AG10803 (cell line): Measurements from ENCODE around the gene PHLDA3.

ENCODE experiments used
- DNase-seq: peaks from one replicate; pipeline ENCODE4 v3.0.0; 2010; ENCODE audit warnings: low read depth
- H3K4me3 ChIP-seq: 2 replicates; pipeline ENCODE4 v1.5.1; 2011; ENCODE audit warnings: mild to moderate bottlenecking, low read length, control low read depth
- TF ChIP-seq, protein P1 (sequence below): conservative IDR thresholded peaks from 2 replicates; pipeline ENCODE4 v1.5.1; 2011; ENCODE audit warnings: mild to moderate bottlenecking, low read length, control low read depth, inconsistent platforms

PHLDA3 gene

DNA sequence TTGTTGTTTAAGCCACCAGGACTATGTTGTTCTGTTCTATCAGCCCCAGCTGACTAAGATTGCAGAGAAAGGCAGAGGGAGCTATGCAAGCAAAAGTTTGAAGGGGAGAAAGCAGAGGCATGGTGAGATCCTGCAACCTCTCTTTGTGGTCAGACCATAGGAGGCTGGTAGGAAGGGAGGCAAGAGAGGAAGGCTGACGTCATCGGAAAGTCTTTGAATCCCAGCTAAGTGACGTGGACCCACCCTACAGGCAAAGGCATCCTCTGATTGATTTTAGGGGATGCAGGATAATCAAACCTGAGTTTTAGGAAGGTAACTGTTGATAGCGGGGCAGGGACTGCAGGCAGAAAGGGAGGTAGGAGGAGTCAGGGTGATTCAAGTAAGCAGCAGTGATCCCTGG lies 24.2 kb downstream of the PHLDA3 start:
- TF ChIP-seq, protein P1, sequence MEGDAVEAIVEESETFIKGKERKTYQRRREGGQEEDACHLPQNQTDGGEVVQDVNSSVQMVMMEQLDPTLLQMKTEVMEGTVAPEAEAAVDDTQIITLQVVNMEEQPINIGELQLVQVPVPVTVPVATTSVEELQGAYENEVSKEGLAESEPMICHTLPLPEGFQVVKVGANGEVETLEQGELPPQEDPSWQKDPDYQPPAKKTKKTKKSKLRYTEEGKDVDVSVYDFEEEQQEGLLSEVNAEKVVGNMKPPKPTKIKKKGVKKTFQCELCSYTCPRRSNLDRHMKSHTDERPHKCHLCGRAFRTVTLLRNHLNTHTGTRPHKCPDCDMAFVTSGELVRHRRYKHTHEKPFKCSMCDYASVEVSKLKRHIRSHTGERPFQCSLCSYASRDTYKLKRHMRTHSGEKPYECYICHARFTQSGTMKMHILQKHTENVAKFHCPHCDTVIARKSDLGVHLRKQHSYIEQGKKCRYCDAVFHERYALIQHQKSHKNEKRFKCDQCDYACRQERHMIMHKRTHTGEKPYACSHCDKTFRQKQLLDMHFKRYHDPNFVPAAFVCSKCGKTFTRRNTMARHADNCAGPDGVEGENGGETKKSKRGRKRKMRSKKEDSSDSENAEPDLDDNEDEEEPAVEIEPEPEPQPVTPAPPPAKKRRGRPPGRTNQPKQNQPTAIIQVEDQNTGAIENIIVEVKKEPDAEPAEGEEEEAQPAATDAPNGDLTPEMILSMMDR, result no peak
- H3K4me3 ChIP-seq, result no peak overlapping the region
- DNase-seq, result no peak

DNA sequence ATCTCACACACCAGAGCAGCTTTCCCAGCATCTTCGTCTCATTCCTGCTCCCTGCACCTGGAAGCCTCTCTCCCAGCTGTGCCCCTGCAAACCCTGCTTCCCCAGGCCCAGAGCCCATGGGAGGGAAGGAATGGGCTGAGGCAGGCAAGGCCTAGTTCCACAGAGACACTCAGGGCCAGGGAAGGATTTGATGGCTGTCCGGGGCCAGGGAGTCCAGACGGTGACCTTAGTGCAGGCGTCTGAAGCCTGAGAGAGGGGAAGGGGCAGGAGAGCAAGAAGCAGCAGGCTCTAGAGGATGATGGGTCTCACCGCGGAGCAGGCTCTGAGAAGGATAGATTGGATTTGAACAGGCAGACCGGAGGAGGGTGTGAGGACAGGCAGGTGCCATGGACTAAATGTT lies 25.2 kb downstream of the PHLDA3 start:
- no peak for DNase-seq
- H3K4me3 ChIP-seq, result no peak overlapping the region
- TF ChIP-seq, protein P1, result no peak

DNA sequence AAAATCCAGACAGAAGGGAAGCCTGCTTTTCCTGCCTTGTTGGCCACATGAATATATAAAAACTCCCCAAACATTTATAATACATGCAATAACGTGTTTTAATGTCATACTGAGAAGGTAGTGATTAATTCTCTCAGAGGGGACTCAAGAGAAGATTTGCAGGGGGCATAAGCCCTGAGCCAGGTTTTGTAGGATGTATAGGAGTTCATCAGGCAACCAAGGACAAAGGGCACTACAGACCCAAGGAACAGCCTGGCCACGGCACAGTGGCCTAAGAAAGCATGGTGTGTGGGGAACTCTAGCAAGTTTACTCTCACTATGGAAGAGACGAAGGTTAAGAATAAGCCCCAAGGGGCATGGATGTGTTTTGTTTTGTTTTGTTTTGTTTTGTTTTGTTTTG lies 32.0 kb downstream of the PHLDA3 start:
- TF ChIP-seq, protein P1, result no peak
- DNase-seq, result no peak

DNA sequence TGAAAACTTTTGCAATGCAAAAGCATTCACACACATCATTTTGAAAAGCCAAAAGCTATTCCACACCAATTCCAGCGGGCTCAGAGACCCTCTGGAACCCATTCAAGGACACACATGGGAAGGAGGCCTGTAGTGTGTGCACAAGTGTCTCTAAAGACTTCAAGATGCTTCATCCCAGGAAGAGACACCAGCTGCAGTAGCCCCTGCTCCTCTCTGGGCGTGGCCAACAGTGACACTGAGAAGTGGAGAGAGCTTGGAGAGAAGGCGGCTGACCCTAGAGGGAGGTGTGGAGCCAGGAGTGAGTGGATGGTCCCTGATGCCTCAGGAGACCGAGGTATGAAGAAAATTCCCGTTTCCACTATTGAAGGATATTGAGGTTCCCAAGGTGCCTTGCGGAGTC lies 32.6 kb downstream of the PHLDA3 start:
- TF ChIP-seq, protein P1, result peak; percentile 29; the same call in 1 of the 2 replicates
- DNase-seq, result peak; percentile 25

More for the DNA sequence above, 32.0 kb downstream of the PHLDA3 start:
- no peak overlapping the region for H3K4me3 ChIP-seq

DNA sequence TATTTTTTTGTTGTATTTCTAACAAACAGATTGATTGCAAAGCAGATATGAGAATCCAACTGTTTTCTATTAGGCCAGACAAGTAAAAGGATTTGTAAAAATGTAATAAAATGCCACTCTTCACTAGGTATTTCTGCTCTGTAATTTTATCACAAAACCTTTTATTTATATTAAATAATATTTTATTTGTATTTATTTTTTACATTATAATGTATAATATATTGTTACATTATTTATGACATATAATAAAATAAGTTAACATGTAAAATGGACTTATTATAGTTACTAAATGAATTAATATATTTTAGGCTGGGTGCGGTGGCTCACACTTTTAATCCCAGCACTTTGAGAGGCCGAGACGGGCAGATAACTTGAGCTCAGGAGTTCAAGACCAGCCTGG lies 34.7 kb downstream of the PHLDA3 start:
- TF ChIP-seq, protein P1, result no peak
- H3K4me3 ChIP-seq, result no peak overlapping the region
- DNase-seq, result no peak

More for the DNA sequence above, 32.6 kb downstream of the PHLDA3 start:
- H3K4me3 ChIP-seq, result no peak overlapping the region

DNA sequence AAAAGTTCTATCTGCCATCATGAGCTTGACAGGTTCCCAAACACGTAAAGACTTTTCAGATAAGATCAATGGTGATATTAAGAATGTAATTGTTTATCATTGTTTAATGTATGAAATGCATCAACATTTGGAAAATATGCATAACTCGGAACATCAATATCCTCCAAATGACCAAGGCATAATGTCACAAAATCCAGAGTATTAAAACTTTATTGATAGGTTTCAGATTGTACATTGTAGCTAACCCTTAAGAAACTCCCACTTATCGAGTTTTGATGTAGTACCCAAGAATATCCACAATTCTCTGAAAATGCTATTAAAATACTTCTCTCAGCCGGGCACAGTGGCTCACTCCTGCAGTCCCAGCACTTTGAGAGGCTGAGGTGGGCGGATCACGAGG lies 35.4 kb downstream of the PHLDA3 start:
- TF ChIP-seq, protein P1, result no peak
- no peak overlapping the region for H3K4me3 ChIP-seq
- no peak for DNase-seq

DNA sequence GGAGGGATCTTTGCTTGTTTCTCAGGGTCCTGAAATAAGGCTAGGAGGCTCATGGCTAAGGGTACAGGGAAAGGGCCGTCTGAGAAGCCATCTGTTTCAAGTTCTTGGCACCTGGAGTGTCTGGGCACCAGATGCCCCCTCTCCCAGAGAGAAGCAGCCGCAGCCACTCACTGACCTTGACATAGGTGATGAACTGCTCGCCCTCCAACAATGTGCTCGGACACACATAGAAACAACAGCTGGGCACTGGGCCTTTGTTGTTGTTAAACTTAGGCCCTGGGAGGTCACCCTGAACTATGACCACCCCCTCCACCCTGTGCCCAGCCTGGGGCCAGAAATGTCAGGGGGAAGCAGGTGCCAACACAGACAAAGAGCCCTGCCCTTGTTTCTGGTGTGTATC lies 38.2 kb downstream of the PHLDA3 start:
- H3K4me3 ChIP-seq, result no peak overlapping the region
- TF ChIP-seq, protein P1, result no peak
- no peak for DNase-seq
